ENCODE data around the gene GPR171.

Gene GPR171

DNA sequence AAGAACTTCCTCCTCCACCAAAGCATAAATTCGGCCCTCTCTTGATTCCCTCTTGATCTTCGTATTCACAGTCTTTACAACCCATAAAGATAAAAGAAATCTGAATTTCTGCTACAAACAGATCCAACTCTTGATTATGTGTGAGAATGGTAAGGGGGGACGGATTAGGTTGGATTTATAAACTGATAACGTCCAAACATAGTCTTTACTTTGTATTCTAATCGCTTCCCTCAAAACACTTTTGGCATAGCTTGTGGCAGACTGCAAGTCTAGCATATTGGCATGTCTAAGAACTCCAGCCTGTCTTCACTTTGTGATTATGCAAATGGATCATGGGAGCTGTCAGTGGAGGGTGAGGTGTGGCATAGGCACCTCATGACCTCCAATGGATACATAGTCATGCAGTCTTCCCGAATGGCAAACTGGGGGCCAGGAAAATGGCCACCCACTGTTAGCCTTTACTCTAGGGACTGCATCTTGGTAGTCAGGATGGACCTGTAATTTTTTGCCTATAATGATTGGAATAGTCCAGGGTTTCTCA lies 24.3 kb upstream of the GPR171 start:
- H3K4me3 ChIP-seq (ENCODE audit: low read length): no peak overlapping the region
- H3K27me3 ChIP-seq (ENCODE audit: insufficient read depth, low read length): no peaks in the 10 kb centered on the region
- H3K9me3 ChIP-seq (ENCODE audit: insufficient read depth, low read depth, low read length): no peaks in the 10 kb centered on the region
- no peaks in the 10 kb centered on the region; the same call in 1 of the 2 replicates for H3K36me3 ChIP-seq (ENCODE audit: insufficient read depth, low read depth, low read length)
- peaks cover 15% of the 10 kb centered on the region for H3K4me1 ChIP-seq (ENCODE audit: insufficient read depth, low read length)
- H3K27ac ChIP-seq (ENCODE audit: low read length): no peak overlapping the region
- H3K9ac ChIP-seq (ENCODE audit: low read depth, low read length): no peak overlapping the region

GRCh38 chr3:151226825-151227224 lies 23.8 kb upstream of the GPR171 start:
- H3K9ac ChIP-seq (ENCODE audit: low read depth, low read length): no peak overlapping the region
- H3K4me1 ChIP-seq (ENCODE audit: insufficient read depth, low read length): peaks cover 15% of the 10 kb centered on the region
- H3K4me3 ChIP-seq (ENCODE audit: low read length): no peak overlapping the region
- no peaks in the 10 kb centered on the region for H3K9me3 ChIP-seq (ENCODE audit: insufficient read depth, low read depth, low read length)
- H3K27me3 ChIP-seq (ENCODE audit: insufficient read depth, low read length): no peaks in the 10 kb centered on the region
- H3K27ac ChIP-seq (ENCODE audit: low read length): no peak overlapping the region
- H3K36me3 ChIP-seq (ENCODE audit: insufficient read depth, low read depth, low read length): no peaks in the 10 kb centered on the region; the same call in 1 of the 2 replicates

- H3K4me1 ChIP-seq (ENCODE audit: insufficient read depth, low read length): peaks cover 15% of the 10 kb centered on the region
- no peak overlapping the region for H3K27ac ChIP-seq (ENCODE audit: low read length)
- no peak overlapping the region for H3K4me3 ChIP-seq (ENCODE audit: low read length)
- no peak overlapping the region for H3K9ac ChIP-seq (ENCODE audit: low read depth, low read length)
- H3K36me3 ChIP-seq (ENCODE audit: insufficient read depth, low read depth, low read length): peaks cover 4% of the 10 kb centered on the region; the same call in 1 of the 2 replicates
- H3K27me3 ChIP-seq (ENCODE audit: insufficient read depth, low read length): no peaks in the 10 kb centered on the region
- no peaks in the 10 kb centered on the region for H3K9me3 ChIP-seq (ENCODE audit: insufficient read depth, low read depth, low read length)
Observed at GRCh38 chr3:151226088-151226563, 23.1 kb upstream of the GPR171 start.

GRCh38 chr3:151225040-151225975 lies 22.3 kb upstream of the GPR171 start:
- Histone ChIP-seq H3K4me3 (ENCODE audit: low read length) (no peak overlapping the region), H3K9ac (ENCODE audit: low read depth, low read length) (no peak overlapping the region), H3K27ac (ENCODE audit: low read length) (no peak overlapping the region), H3K27me3 (ENCODE audit: insufficient read depth, low read length) (no peaks in the 10 kb centered on the region), H3K9me3 (ENCODE audit: insufficient read depth, low read depth, low read length) (no peaks in the 10 kb centered on the region), H3K4me1 (ENCODE audit: insufficient read depth, low read length) (peaks cover 6% of the 10 kb centered on the region), H3K36me3 (ENCODE audit: insufficient read depth, low read depth, low read length) (peaks cover 7% of the 10 kb centered on the region; the same call in 1 of the 2 replicates)

- Histone ChIP-seq H3K4me1 (ENCODE audit: insufficient read depth, low read length) (peaks cover 5% of the 10 kb centered on the region), H3K4me3 (ENCODE audit: low read length) (no peak overlapping the region), H3K27ac (ENCODE audit: low read length) (no peak overlapping the region), H3K9ac (ENCODE audit: low read depth, low read length) (no peak overlapping the region), H3K36me3 (ENCODE audit: insufficient read depth, low read depth, low read length) (peaks cover 10% of the 10 kb centered on the region; the same call in 1 of the 2 replicates), H3K9me3 (ENCODE audit: insufficient read depth, low read depth, low read length) (no peaks in the 10 kb centered on the region), H3K27me3 (ENCODE audit: insufficient read depth, low read length) (no peaks in the 10 kb centered on the region)
Observed at GRCh38 chr3:151224268-151224866, 21.4 kb upstream of the GPR171 start.

GRCh38 chr3:151219056-151219455 lies 16.0 kb upstream of the GPR171 start:
- Histone ChIP-seq H3K9ac (ENCODE audit: low read depth, low read length) (no peak overlapping the region), H3K27ac (ENCODE audit: low read length) (no peak overlapping the region), H3K4me1 (ENCODE audit: insufficient read depth, low read length) (no peaks in the 10 kb centered on the region; the same call in 1 of the 2 replicates), H3K4me3 (ENCODE audit: low read length) (no peak overlapping the region), H3K36me3 (ENCODE audit: insufficient read depth, low read depth, low read length) (peaks cover 10% of the 10 kb centered on the region; the same call in 1 of the 2 replicates), H3K9me3 (ENCODE audit: insufficient read depth, low read depth, low read length) (no peaks in the 10 kb centered on the region), H3K27me3 (ENCODE audit: insufficient read depth, low read length) (no peaks in the 10 kb centered on the region)

DNA sequence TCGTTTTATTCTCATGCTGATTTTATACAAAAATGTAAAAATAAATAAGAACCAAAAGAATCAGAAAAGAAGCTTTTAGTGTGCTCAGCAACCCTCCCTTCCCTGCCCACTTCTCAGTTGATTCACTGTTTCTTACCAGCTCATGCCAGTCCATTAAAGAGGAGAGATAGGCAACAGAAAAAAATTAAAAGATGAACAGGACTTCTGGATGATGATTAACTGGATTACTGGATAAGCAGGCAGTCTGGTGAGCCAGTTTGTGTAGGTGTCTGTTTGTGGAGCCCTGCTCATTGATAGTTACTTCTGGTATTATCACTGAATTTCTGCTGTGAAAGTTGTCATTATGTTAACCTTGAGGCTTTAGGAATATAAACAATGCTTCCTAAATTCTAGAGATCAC lies 15.1 kb upstream of the GPR171 start:
- Histone ChIP-seq H3K27me3 (ENCODE audit: insufficient read depth, low read length) (no peaks in the 10 kb centered on the region), H3K9ac (ENCODE audit: low read depth, low read length) (no peak overlapping the region), H3K9me3 (ENCODE audit: insufficient read depth, low read depth, low read length) (no peaks in the 10 kb centered on the region), H3K27ac (ENCODE audit: low read length) (no peak overlapping the region), H3K4me1 (ENCODE audit: insufficient read depth, low read length) (no peaks in the 10 kb centered on the region; the same call in 1 of the 2 replicates), H3K36me3 (ENCODE audit: insufficient read depth, low read depth, low read length) (peaks cover 10% of the 10 kb centered on the region; the same call in 1 of the 2 replicates), H3K4me3 (ENCODE audit: low read length) (no peak overlapping the region)

DNA sequence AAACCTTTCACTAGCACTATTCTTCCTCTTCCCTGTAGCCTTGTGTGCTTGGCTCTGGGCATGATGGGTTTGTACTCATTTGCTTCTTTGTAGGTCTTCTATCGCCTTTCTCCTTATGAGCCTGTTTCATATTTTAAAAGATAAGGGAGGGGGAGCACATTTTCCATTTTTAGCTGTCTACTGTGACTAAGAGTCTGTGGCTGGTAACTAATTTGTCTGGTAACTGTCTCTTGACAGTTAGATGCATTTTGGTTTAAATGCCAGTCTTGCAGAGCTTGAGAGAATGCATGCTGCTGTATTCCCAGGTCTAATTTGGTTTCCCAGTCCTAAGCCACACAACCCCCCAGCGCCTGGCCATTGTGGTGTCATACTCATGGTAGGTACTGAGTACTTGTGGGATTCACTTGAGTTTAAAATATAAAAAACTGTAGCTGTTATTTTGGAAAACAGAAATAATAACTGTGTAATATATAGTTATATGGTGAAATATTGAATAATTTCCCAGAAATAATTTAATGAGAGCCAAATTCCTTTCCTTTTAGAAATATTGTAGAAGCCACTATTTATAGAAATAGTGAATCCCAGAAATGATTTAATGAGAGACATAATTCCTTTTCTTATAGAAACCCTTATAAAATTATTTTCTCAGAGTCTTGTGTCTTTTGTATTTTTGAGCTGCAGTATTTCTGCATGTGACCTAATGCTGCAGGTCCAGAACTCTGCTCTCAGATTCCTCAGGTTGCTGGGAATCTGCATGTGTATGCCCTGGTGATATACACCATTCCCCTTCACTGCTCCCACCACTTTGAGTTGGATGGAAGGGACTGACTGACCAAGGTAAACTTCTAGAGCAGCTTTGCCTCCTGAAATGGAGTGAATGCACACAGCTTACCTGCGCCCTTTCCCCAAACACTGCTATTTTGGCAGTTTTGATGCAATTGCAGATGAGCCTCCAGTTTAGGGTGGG lies 13.9 kb upstream of the GPR171 start:
- Histone ChIP-seq H3K27me3 (ENCODE audit: insufficient read depth, low read length) (no peaks in the 10 kb centered on the region), H3K9ac (ENCODE audit: low read depth, low read length) (no peak overlapping the region), H3K4me3 (ENCODE audit: low read length) (no peak overlapping the region), H3K36me3 (ENCODE audit: insufficient read depth, low read depth, low read length) (peaks cover 10% of the 10 kb centered on the region; the same call in 1 of the 2 replicates), H3K27ac (ENCODE audit: low read length) (no peak overlapping the region), H3K9me3 (ENCODE audit: insufficient read depth, low read depth, low read length) (no peaks in the 10 kb centered on the region), H3K4me1 (ENCODE audit: insufficient read depth, low read length) (no peaks in the 10 kb centered on the region; the same call in 1 of the 2 replicates)

DNA sequence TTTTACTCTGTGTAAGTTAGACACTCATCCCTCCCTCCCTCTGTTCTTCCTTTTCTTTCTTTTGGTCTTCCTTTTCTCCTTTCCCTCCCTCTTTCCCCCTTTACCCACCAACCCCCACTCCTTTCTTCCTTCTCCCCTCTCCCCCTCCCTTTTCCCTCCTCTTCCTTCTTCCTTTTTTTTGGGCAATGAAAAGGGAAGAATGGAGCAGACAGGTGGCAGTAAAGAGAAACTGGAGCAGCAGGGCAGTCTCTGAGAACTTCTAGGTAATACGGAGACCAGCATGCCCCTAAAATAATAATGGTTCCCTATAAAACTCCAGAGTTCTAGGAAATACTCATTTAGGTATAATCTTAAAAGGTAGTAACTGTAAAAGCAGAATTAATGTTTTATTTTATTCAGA lies 11.4 kb upstream of the GPR171 start:
- H3K27me3 ChIP-seq (ENCODE audit: insufficient read depth, low read length): no peaks in the 10 kb centered on the region
- peaks cover 5% of the 10 kb centered on the region; the same call in 1 of the 2 replicates for H3K4me1 ChIP-seq (ENCODE audit: insufficient read depth, low read length)
- H3K27ac ChIP-seq (ENCODE audit: low read length): no peak overlapping the region
- H3K9me3 ChIP-seq (ENCODE audit: insufficient read depth, low read depth, low read length): no peaks in the 10 kb centered on the region
- H3K4me3 ChIP-seq (ENCODE audit: low read length): no peak overlapping the region
- no peak overlapping the region for H3K9ac ChIP-seq (ENCODE audit: low read depth, low read length)
- H3K36me3 ChIP-seq (ENCODE audit: insufficient read depth, low read depth, low read length): no peaks in the 10 kb centered on the region

DNA sequence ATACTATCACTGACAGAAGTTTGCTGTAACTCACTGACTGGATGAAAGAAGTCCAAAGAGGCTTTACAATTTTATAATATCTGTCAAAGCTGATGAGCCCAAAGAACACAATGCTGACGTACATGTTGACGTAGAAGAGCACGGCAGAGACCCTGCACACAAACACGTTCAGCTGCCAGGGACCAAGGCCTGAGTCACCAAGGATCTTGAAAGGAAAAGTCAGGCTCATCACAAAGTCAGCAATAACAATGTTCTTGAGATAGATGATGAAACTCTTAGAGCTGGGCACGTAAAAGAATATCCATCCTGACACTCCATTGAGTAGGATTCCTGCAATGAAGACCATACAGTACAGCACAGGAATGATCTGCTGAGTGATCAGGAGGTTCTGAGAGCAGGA lies 10.9 kb upstream of the GPR171 start:
- Histone ChIP-seq H3K27me3 (ENCODE audit: insufficient read depth, low read length) (no peaks in the 10 kb centered on the region), H3K9me3 (ENCODE audit: insufficient read depth, low read depth, low read length) (no peaks in the 10 kb centered on the region), H3K36me3 (ENCODE audit: insufficient read depth, low read depth, low read length) (no peaks in the 10 kb centered on the region), H3K4me1 (ENCODE audit: insufficient read depth, low read length) (peaks cover 5% of the 10 kb centered on the region; the same call in 1 of the 2 replicates), H3K4me3 (ENCODE audit: low read length) (no peak overlapping the region), H3K9ac (ENCODE audit: low read depth, low read length) (no peak overlapping the region), H3K27ac (ENCODE audit: low read length) (no peak overlapping the region)

GRCh38 chr3:151213151-151213550 lies 10.1 kb upstream of the GPR171 start:
- Histone ChIP-seq H3K9ac (ENCODE audit: low read depth, low read length) (no peak overlapping the region), H3K4me1 (ENCODE audit: insufficient read depth, low read length) (peaks cover 5% of the 10 kb centered on the region; the same call in 1 of the 2 replicates), H3K36me3 (ENCODE audit: insufficient read depth, low read depth, low read length) (no peaks in the 10 kb centered on the region), H3K9me3 (ENCODE audit: insufficient read depth, low read depth, low read length) (no peaks in the 10 kb centered on the region), H3K27ac (ENCODE audit: low read length) (no peak overlapping the region), H3K4me3 (ENCODE audit: low read length) (no peak overlapping the region), H3K27me3 (ENCODE audit: insufficient read depth, low read length) (no peaks in the 10 kb centered on the region)

Data from iPS-20b (cell line).